SH-SY5Y (cell line): ENCODE measurements around the gene SERPINF2.

Source experiments
- GATA2 ChIP-seq: IDR thresholded peaks from 2 replicates; pipeline ENCODE4 v1.6.1; 2011; ENCODE audit warnings: mild to moderate bottlenecking, low read depth, low read length
- GATA3 ChIP-seq: IDR thresholded peaks from 2 replicates; pipeline ENCODE4 v1.6.1; 2011; ENCODE audit warnings: low read depth, mild to moderate bottlenecking, low read length, moderate library complexity

SERPINF2 gene

DNA sequence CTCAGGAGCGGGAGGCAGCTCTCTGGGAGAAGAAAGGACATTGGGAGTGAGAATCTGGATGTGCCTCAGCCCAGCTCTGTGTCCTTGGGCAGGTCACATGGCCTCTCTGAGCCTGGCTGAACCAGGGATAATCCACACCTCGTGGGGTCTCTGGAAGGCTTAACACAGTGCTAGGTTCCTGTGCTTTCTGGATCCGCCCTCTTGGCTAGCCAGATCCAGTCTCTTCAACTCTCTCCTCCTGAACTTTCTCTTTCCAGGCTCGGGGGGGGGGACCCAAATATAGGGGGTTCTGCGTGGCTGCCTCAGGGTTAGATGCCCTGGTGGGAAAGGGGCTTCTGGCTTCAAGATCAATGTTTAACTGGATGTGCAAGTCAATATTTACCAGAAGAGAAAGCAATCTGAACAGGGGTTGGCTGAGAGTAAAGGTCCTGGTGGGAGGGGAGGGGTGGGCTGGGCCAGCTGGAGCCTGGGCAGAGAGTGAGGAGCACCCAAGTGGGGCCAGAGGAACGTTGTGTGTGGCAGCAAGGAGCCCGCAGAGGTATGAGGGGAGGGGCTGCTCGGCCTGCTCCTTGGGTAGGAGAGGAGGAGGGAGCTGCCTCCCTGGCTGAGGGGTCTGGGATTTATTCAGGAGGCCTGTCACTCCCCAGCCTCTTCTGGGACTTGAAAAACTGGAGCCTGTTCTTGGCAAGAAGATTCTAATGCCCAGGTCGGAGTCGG is at the start of gene SERPINF2:
TSS of gene SERPINF2 (plus strand) at position 501 of the 717 bp plus-strand sequence. CDS start 2,125 bp downstream, outside the sequence.
- TF ChIP-seq GATA3 (no peak), GATA2 (no peak)

DNA sequence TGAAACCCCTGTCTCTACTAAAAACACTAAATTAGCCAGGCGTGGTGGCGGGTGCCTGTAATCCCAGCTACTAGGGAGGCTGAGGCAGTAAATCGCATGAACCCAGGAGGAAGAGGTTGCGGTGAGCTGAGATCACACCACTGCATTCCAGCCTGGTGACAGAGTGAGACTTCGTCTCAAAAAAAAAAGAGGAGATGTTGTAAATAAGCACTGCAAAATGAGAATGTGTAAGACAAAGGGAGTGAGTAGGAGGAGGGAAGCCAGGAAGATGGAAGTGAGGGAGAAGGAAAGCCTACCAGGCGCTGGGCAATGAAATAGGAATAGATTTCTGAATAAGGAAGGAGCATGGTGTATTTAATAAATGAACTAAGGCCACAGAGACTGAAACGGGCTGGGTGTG is 49.3 kb upstream of the SERPINF2 start:
- TF ChIP-seq GATA3 (no peak), GATA2 (no peak)

DNA sequence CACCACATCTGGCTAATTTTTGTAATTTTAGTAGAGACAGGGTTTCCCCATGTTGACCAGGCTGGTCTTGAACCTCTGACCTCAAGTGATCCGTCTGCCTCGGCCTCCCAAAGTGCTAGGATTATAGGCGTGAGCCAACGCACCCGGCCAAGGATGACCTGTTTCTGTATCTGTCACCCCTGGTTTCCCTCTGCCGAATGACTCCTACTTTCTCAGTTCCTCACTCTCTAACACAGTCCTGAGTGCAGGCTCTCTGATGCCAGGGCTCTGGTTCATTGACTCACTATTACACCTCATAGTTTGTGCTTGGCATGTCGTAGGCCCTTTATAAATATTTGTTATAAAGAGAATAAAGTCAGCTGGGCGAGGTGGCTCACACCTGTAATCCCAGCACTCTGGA is 47.3 kb upstream of the SERPINF2 start:
- TF ChIP-seq GATA3 (no peak), GATA2 (no peak)

DNA sequence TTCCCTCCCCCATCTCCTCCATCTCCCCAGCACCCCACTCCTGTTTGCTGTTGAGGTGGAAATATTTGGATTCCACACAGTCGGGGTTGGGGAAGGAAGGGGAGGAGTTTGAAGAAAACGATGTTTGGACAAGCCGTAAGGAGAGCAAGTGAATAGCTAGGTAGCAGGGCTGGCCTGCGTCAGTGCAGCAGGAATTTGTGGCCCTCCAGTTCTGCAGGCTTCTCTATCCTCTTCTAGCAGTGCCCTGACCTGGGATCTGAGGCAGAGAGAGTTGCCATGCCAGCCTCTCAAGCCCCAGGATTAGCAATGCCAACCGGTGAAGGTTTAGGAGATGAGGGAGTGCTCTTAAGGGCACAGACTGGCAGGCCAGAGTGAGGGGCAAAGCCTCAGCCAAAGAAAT is 45.0 kb upstream of the SERPINF2 start:
- TF ChIP-seq GATA3 (no peak), GATA2 (no peak)

DNA sequence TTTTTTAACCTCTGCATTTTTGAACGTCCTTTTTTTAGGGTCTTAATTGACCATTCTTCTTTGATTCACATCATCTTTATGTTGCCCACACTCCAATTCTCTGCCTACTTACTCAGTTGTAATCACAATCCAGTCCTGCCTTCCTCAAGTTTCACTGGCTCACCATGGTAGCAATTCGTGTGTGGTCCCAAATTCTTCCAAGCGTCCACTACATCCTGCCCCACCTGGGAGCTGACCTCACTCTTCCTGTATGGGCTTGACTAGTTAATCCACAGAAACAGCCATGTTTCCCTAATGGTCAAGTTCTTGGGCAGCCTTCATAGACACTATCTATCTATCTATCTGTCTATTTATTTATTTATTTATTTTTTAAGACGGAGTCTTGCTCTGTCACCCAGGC is 39.6 kb upstream of the SERPINF2 start:
- TF ChIP-seq GATA2, result no peak
- no peak for TF ChIP-seq GATA3

DNA sequence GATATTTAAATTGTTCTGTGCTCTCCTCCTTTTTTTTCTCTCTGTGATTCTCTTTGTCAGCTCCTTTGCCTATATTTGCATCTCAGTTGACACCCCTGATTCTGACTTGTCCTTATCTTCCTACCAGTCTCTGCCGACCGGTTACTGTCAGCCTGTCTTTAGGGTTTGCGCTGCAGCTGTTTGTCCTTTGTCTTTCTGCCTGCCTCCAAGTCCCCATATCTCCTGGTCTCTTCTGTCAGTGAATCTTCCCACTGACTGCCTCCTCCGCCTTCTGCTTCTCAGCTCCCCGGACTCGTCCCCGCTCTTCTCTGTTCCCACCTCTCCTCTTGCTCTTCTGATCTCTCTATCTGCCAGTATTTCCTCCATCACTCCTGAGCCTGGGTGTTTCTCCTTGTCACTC is 37.7 kb upstream of the SERPINF2 start:
- no peak for TF ChIP-seq GATA3
- no peak for TF ChIP-seq GATA2

DNA sequence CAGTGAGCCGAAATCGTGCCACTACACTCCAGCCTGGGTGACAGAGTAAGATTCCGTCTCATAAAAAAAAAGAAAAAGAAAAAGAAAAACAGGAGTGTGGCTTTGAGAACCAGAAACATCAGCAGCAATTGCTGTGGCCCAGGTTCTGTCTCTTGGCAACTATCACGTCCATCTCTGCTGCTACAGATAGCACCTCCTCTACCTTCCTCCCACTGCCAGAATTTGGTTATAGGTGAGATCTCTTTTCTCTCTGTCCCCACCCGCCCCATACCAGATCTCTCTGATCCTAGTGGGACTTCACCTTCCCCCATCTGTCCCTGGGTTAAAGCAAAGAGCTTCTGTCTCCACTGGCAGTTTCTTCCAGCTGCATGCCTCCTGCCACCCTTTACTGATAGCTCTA is 35.6 kb upstream of the SERPINF2 start:
- TF ChIP-seq GATA3, result no peak
- peak; percentile 90 for TF ChIP-seq GATA2

DNA sequence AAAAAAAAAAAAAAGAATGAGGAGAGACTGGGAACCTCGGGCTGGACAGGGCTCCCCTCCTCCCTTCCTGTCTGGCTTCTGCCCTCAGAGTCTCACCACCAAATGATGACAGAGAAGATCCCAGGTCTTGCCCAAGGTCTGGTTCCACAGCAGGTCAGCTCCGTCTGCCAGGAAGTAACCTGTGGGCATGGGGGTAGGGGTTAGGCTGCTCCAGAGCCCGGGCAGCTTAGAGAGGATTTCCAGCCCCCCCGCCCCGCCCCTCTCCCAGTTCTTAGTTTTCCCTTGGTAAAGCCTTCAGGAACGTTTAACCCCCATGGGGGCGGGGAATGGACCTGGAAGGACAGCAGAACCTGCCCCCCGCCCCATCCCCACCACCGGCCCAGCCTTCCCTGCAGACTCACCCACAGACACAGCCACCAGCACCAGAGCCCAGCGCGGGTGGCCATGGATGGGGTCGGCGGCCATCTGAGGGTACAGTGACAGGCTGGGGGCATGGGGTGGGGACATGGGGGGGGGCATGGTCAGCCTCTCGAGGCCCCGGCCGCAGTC is 33.2 kb upstream of the SERPINF2 start:
- no peak for TF ChIP-seq GATA2
- no peak for TF ChIP-seq GATA3

DNA sequence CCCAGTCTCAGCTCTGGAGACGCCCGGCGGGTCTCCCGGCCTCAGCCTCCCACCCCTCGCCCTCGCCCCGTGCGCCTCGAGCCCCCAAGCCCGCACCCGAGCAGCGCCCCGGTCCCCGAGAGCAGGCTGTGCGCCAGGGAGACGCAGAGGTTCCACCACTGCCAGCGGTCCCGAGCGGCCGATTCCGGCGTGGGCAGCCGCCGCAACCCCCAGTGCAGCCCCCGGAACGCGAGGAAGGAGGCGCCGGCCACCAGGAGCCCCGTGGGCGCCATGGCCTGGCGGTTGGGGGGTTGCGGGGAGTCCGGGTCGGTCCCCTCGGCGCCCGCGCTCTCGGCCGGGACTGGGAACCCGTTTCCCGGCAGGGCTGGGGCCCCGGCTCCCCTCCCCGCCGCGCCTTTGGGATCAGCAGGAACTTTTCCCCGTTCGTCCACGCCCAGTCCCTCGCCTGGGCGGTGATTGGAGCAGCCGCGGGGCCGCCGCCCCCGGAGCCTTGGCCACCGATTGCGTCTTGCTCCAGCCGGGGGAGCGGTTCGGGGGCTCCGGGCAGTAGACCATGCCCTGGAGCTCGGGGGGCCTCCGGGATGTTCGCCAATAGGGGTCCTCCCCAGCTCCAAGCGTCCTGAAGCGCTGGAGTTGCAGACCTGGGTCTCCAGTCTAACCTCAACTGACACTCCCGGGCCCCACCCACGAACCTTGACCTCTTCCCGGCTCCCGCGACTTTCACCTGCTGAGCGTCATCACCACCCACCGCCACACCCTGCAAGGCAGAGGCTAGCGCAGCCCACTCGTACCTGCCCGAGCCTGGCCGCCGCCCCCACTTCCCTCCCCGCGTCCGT is 32.5 kb upstream of the SERPINF2 start, which contains the start of gene TLCD2:
TSS of gene TLCD2 (minus strand) at position 407 of the 836 bp plus-strand sequence. CDS start at position 272, 135 bp downstream.
- TF ChIP-seq GATA3, result no peak

DNA sequence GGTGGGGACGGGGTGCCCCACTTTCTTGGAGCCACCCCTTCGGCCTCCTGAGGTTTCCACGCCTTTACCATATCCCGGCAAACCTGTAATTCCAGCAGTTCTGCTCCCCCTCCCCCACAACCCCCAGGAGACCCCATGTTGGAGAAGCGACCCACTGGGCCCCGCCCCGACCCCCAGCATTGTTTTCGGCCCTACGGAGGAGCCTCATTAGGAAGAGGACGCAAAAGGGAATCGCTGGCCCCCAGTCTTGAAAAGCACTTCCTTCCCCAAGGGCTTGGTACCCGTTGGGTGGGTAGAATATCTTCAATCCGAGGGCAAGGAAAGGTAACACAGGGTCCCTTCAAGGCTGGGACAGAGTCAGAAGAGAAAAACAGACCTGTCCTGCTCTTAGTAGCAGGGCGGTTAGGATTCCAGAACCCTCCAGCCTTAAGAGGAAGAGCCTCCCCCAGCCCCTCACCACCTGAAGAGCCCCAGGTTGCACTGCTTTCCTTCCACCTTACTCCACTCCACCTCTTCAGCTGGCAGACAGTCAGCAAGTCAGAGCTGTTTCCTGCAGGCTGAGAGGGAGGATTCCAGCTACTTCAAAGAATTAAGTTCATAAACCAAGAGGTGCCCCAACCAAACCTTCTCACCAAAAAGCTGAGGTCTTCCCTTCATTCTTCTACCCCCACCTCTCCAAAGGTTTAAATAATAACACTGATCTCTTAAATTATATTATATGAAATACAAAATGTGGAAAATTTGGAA is 31.7 kb upstream of the SERPINF2 start:
- no peak for TF ChIP-seq GATA2
- TF ChIP-seq GATA3, result no peak

DNA sequence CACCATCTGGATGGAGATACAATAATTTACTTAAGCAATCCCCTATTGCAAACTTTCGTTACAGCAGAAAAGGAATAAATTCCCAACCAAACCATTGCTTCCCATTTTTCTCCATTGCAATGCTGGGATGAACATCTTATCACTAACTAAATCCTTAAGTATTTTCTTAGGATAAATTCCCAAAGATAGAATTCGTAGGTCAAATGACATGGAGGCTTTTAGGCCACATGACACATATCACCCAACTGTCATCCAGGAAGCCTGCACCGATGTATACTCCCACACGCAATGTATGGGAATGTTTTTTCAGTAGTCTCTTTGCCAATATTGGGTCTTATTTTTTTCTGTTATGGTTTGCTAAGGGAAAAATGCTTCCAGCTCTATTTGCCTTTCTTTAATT is 30.9 kb upstream of the SERPINF2 start:
- no peak for TF ChIP-seq GATA3
- TF ChIP-seq GATA2, result no peak

DNA sequence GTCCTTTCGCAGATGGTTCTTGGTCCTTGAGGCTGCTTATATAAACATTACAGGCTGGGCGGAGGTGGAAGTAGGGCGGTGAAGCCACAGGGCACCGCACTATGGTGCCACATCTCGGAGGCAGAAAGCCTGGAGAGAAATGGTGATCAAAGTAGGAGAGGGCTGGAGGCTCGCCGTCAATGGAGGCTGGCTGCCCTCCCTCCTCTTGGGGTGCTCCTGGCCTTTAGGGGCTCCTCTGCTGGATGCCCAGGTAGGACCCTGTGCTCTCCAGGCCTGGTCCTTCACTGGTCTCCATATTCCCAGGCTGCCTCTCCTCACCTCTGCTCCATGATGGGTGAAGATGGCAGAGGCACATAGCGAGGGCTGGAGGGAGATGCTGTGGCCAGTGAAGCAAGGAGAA is 30.4 kb upstream of the SERPINF2 start:
- TF ChIP-seq GATA2, result no peak
- no peak for TF ChIP-seq GATA3

DNA sequence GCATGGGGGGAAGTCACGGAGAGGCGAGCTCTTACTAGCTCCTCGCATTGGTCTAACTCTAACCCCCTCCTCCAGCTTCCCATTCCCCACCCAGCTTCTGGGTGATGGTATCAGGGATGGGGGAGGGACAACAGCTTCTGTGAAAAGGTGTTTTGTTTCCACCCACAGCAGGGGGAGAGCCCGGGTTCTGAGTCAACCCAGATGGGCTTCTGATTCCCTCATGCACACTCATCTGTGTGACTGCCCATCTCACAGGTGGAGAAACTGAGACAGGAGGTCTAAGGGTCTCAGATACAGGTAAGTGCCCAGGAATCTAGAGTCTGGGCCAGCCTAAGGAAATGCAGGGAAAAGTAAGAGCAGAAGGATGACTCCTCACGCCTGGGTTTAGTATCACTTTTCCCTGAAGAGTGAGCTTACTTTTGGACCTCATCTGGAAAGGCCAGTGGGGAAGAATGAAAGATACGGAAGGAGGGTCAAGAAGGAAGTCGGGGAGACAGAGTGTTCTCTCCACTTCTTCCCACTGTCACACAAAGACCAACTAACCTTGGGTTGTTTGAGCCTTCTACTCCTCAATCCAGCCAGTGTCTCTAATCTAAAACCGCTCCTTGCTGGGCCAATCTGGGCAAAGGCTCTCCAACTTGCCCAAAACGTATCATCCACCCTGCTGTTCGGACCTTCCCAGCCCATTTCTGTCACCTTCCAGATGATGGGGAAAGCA is 29.4 kb upstream of the SERPINF2 start:
- TF ChIP-seq GATA2 (no peak), GATA3 (no peak)

DNA sequence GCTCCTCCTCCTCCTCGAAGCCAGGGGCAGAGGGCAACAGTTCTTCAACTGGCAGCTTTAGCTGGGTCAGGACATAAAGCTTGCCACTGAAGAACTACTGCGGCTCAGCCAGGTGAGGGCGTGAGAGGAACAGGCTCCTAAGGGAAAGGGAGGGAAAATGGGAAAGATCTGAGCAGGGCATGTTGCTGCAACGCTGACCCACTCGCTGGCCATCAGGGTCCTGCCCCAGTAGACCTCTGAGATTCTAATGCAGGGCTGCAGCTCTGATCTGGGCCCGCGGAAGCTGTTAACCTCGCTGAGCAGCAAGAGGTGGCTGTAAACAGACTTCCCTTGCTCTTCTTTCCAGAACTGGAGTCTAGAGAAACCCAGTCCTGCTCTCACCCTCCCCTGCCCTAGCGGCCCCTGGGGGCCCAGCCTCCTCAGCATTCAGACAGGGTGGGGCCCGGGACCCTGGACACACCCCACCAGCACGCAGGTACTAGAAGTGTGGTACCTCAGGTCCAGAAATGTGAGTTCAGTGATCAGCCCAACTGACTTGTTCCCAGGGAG is 28.7 kb upstream of the SERPINF2 start:
- TF ChIP-seq GATA3, result no peak
- TF ChIP-seq GATA2, result no peak
